Neural cell (in vitro differentiated cells): ENCODE results near the gene JAK3. TPM values are rescaled to one million over a fixed set of nuclear protein-coding genes. Genes with fewer than 3 reads are reported as not detected.

Source experiments
- H2AFZ ChIP-seq: fragments of 200-600, 300-800 bp; sonication (generic), shearing (Covaris generic); 2 replicates; pipeline ENCODE4 v1.6.0; 2014; ENCODE audit warnings: low read depth, mild to moderate bottlenecking, antibody characterized with exemption, low read length, moderate library complexity
- H3F3A ChIP-seq: fragments of 200-600 bp; shearing (Covaris generic); 2 replicates; pipeline ENCODE4 v1.6.1; 2016; ENCODE audit warnings: mild to moderate bottlenecking, moderate library complexity, mixed read lengths, antibody characterized with exemption, low read length; ENCODE audit not compliant: insufficient read depth, poor library complexity, severe bottlenecking
- H3K27ac ChIP-seq: fragments of 200-600, 300-800 bp; sonication (generic), shearing (Covaris generic); 2 replicates; pipeline ENCODE4 v1.5.1; 2014; ENCODE audit warnings: mild to moderate bottlenecking, low read length, moderate library complexity
- H3K27me3 ChIP-seq: fragments of 300-800, 200-600 bp; sonication (generic), shearing (Covaris generic); 2 replicates; pipeline ENCODE4 v1.6.0; 2014; ENCODE audit warnings: mild to moderate bottlenecking, low read depth, low read length, moderate library complexity; ENCODE audit not compliant: insufficient read depth
- H3K36me3 ChIP-seq: fragments of 300-800, 200-600 bp; sonication (generic), shearing (Covaris generic); 2 replicates; pipeline ENCODE4 v1.5.1; 2014; ENCODE audit warnings: mild to moderate bottlenecking, antibody characterized with exemption, low read length, moderate library complexity; ENCODE audit not compliant: insufficient read depth
- H3K4me2 ChIP-seq: fragments of 300-800, 200-600 bp; sonication (generic), shearing (Covaris generic); 2 replicates; pipeline ENCODE4 v1.6.0; 2014; ENCODE audit warnings: mild to moderate bottlenecking, low read length
- H3K4me3 ChIP-seq: fragments of 300-800, 200-600 bp; sonication (generic), shearing (Covaris generic); 2 replicates; pipeline ENCODE4 v1.5.1; 2014; ENCODE audit warnings: mild to moderate bottlenecking, low read length, moderate library complexity
- H3K79me2 ChIP-seq: fragments of 200-600 bp; shearing (Covaris generic); replicated peaks from 2 replicates; pipeline ENCODE4 v1.6.0; 2014; ENCODE audit warnings: mild to moderate bottlenecking, low read length, moderate library complexity; ENCODE audit not compliant: insufficient read depth
- H3K9ac ChIP-seq: fragments of 300-800, 200-600 bp; sonication (generic), shearing (Covaris generic); 2 replicates; pipeline ENCODE4 v1.6.1; 2016; ENCODE audit warnings: mild to moderate bottlenecking, low read length, mixed read lengths
- H3K9me2 ChIP-seq: fragments of 200-600 bp; shearing (Covaris generic); 2 replicates; pipeline ENCODE4 v1.6.1; 2016; ENCODE audit warnings: mild to moderate bottlenecking, low read length, mixed read lengths; ENCODE audit not compliant: insufficient read depth
- H3K9me3 ChIP-seq: fragments of 200-600, 300-800 bp; sonication (generic), shearing (Covaris generic); 2 replicates; pipeline ENCODE4 v1.6.1; 2016; ENCODE audit warnings: mild to moderate bottlenecking, mixed run types, low read length, moderate library complexity, mixed read lengths
- H4K20me1 ChIP-seq: fragments of 200-600 bp; shearing (Covaris generic); 2 replicates; pipeline ENCODE4 v1.6.1; 2016; ENCODE audit warnings: mild to moderate bottlenecking, mixed run types; ENCODE audit not compliant: insufficient read depth
- CTCF ChIP-seq: fragments of 450-650 bp; IDR thresholded peaks from 2 replicates; pipeline ENCODE4 v1.5.1; 2014; ENCODE audit warnings: antibody characterized with exemption, mild to moderate bottlenecking, moderate library complexity; ENCODE audit not compliant: poor library complexity, severe bottlenecking
- EP300 ChIP-seq: fragments of 450-650 bp; conservative IDR thresholded peaks from 2 replicates; pipeline ENCODE4 v1.6.1; 2014; ENCODE audit warnings: antibody characterized with exemption, mild to moderate bottlenecking, moderate library complexity; ENCODE audit not compliant: poor library complexity, severe bottlenecking
- EZH2 ChIP-seq: fragments of 200-600, 300-800 bp; shearing (Covaris generic), sonication (generic); IDR thresholded peaks from 2 replicates; pipeline ENCODE4 v1.6.1; 2014; ENCODE audit warnings: antibody characterized with exemption, low read length, borderline replicate concordance, mild to moderate bottlenecking; ENCODE audit not compliant: insufficient read depth, poor library complexity, severe bottlenecking
- MXI1 ChIP-seq: fragments of 450-650 bp; conservative IDR thresholded peaks from 2 replicates; pipeline ENCODE4 v1.6.1; 2014; ENCODE audit warnings: antibody characterized with exemption, mild to moderate bottlenecking; ENCODE audit not compliant: poor library complexity, severe bottlenecking
- POLR2AphosphoS5 ChIP-seq: IDR thresholded peaks from 2 replicates; pipeline ENCODE4 v1.6.1; 2012
- RAD21 ChIP-seq: fragments of 450-650 bp; conservative IDR thresholded peaks from 2 replicates; pipeline ENCODE4 v1.6.1; 2014; ENCODE audit warnings: antibody characterized with exemption, mild to moderate bottlenecking, moderate library complexity
- SMC3 ChIP-seq: fragments of 450-650 bp; conservative IDR thresholded peaks from 2 replicates; pipeline ENCODE4 v1.6.1; 2014; ENCODE audit warnings: antibody characterized with exemption, mild to moderate bottlenecking, moderate library complexity; ENCODE audit not compliant: poor library complexity
- TAF1 ChIP-seq: IDR thresholded peaks from 2 replicates; pipeline ENCODE4 v1.6.1; 2012; ENCODE audit warnings: low read depth
- polyA plus RNA-seq: library from polyadenylated mRNA; depleted of rRNA; stranded (reverse); fragments of >200 nt; gene quantifications from 2 replicates; pipeline ENCODE4 v1.2.3, GENCODE V29; 2014
- TF ChIP-seq, protein P1 (sequence below): IDR thresholded peaks from 2 replicates; pipeline ENCODE4 v1.6.1; 2012; ENCODE audit warnings: borderline replicate concordance

The JAK3 gene
- polyA plus RNA-seq, 1 donor from 2014 or later, result 0.11 TPM

GRCh38 chr19:17881701-17882100 lies 33.9 kb upstream of the JAK3 start:
- Histone ChIP-seq H3K4me3 (no peak overlapping the region), H3K36me3 (no peaks in the 10 kb centered on the region), H3K27ac (no peak overlapping the region), H4K20me1 (no peaks in the 10 kb centered on the region), H3K27me3 (no peaks in the 10 kb centered on the region), H3K9me3 (no peaks in the 10 kb centered on the region), H3K79me2 (no peaks in the 10 kb centered on the region), H3K4me2 (no peak overlapping the region), H3K9ac (no peak overlapping the region), H2AFZ (no peak overlapping the region), H3K9me2 (no peaks in the 10 kb centered on the region), H3F3A (no peaks in the 10 kb centered on the region)
- TF ChIP-seq EP300, result no peak
- no peak for TF ChIP-seq POLR2AphosphoS5
- TF ChIP-seq EZH2, result no peak
- TF ChIP-seq, protein P1, sequence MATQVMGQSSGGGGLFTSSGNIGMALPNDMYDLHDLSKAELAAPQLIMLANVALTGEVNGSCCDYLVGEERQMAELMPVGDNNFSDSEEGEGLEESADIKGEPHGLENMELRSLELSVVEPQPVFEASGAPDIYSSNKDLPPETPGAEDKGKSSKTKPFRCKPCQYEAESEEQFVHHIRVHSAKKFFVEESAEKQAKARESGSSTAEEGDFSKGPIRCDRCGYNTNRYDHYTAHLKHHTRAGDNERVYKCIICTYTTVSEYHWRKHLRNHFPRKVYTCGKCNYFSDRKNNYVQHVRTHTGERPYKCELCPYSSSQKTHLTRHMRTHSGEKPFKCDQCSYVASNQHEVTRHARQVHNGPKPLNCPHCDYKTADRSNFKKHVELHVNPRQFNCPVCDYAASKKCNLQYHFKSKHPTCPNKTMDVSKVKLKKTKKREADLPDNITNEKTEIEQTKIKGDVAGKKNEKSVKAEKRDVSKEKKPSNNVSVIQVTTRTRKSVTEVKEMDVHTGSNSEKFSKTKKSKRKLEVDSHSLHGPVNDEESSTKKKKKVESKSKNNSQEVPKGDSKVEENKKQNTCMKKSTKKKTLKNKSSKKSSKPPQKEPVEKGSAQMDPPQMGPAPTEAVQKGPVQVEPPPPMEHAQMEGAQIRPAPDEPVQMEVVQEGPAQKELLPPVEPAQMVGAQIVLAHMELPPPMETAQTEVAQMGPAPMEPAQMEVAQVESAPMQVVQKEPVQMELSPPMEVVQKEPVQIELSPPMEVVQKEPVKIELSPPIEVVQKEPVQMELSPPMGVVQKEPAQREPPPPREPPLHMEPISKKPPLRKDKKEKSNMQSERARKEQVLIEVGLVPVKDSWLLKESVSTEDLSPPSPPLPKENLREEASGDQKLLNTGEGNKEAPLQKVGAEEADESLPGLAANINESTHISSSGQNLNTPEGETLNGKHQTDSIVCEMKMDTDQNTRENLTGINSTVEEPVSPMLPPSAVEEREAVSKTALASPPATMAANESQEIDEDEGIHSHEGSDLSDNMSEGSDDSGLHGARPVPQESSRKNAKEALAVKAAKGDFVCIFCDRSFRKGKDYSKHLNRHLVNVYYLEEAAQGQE, result no peak
- TF ChIP-seq SMC3, result no peak
- TF ChIP-seq CTCF, result no peak
- TF ChIP-seq RAD21, result no peak
- TF ChIP-seq TAF1, result no peak
- TF ChIP-seq MXI1, result no peak

DNA sequence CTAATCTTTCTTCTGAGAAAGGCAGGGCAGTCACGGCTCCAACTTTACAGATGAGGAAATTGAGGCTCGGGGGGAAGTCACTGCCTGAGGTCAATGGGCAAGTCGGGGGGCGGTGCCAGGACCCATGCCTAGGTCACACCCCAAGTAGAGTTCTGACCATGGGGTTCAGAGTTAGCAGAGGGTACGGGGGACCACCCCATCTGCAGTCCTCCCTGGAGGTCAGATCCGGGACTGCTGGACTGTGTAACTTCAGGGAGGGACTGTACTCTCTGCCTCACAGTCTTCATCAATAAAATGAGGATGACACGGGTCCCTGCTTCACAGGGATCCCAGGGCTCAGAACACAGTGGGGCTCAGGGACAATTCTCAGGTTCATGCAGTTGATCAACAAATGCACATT lies 31.7 kb upstream of the JAK3 start:
- Histone ChIP-seq H3K9me2 (no peaks in the 10 kb centered on the region), H3K27ac (no peak overlapping the region), H3K79me2 (no peaks in the 10 kb centered on the region), H3K4me2 (no peak overlapping the region), H3K9ac (no peak overlapping the region), H3F3A (no peaks in the 10 kb centered on the region), H2AFZ (no peak overlapping the region), H3K9me3 (no peaks in the 10 kb centered on the region), H3K27me3 (no peaks in the 10 kb centered on the region), H3K4me3 (no peak overlapping the region), H3K36me3 (no peaks in the 10 kb centered on the region), H4K20me1 (no peaks in the 10 kb centered on the region)
- TF ChIP-seq RAD21 (no peak), SMC3 (no peak), TAF1 (no peak), CTCF (no peak), EP300 (no peak), MXI1 (no peak), POLR2AphosphoS5 (no peak)
- TF ChIP-seq, protein P1, result no peak
